DND-41 (cell line): ENCODE measurements around the gene ENTR1.

Source experiments
- EZH2 ChIP-seq: IDR thresholded peaks from 3 replicates; pipeline ENCODE4 v1.6.1; 2012; ENCODE audit warnings: borderline replicate concordance, low read depth, mild to moderate bottlenecking, moderate library complexity, low read length, inconsistent platforms; ENCODE audit not compliant: severe bottlenecking
- TF ChIP-seq, protein P1 (sequence below): IDR thresholded peaks from 2 replicates; pipeline ENCODE4 v1.5.1; 2012; ENCODE audit warnings: borderline replicate concordance, low read length, moderate library complexity, mild to moderate bottlenecking; ENCODE audit not compliant: poor library complexity, severe bottlenecking; ENCODE audit errors: extremely low read depth

DNA sequence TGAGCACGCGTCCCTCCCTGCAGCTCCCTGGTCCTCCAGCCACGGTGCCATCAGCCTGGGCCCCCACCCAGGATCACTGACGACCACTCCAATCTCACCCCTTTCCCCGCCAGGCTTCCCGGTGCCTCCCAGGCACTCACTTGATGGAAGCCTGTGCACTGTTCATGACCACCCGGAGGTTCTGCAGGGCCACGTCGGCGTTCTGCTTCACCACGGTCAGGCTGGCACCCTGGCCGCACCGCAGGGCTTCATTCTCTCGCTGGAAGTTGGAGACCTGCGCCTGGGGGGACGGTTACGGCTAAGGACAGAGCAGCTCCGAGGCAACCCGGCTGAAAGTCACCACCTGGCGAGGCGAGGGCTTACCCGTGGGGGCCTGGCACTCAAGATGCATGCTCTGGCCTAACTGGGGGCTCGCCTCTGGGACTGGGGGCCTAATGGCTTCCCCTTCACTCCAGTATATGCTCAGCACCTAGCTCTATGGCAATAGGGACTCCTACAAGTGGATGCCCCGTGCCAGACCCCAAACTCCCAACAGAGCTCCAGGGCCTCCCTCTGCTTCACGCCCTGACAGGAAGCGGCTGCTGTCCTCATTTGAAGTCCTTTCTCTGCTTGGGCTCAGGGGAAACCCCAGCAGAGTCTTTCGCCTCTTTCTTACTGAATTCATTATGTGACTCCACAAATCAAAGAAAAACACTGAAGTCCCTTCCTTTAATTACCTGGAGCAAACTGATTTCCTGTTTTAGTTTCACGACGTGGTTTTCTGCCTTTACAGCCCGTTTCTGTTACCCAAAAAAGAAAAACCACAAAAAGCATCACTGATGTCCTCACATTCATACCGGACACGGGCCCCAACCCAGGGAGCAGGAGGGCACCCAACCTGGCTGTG lies 6.3 kb downstream of the ENTR1 start:
- TF ChIP-seq, protein P1, sequence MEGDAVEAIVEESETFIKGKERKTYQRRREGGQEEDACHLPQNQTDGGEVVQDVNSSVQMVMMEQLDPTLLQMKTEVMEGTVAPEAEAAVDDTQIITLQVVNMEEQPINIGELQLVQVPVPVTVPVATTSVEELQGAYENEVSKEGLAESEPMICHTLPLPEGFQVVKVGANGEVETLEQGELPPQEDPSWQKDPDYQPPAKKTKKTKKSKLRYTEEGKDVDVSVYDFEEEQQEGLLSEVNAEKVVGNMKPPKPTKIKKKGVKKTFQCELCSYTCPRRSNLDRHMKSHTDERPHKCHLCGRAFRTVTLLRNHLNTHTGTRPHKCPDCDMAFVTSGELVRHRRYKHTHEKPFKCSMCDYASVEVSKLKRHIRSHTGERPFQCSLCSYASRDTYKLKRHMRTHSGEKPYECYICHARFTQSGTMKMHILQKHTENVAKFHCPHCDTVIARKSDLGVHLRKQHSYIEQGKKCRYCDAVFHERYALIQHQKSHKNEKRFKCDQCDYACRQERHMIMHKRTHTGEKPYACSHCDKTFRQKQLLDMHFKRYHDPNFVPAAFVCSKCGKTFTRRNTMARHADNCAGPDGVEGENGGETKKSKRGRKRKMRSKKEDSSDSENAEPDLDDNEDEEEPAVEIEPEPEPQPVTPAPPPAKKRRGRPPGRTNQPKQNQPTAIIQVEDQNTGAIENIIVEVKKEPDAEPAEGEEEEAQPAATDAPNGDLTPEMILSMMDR = no peak
- TF ChIP-seq EZH2 = no peak
